Esophagus squamous epithelium (tissue), 4 donors: ENCODE data around the gene STK11.

Source experiments
- CTCF ChIP-seq, 6 experiments: fragments of 450-650 bp in 4 of 6; fragments of 200-600 bp in 2 of 6; sonication (generic) in 2 of 6; IDR thresholded peaks; one replicate each; pipeline ENCODE4 v1.5.1; 2016 to 2019; ENCODE audit warnings: antibody characterized with exemption in 6 of 6, mild to moderate bottlenecking in 4 of 6, moderate library complexity in 4 of 6
- POLR2A ChIP-seq, 4 donors: fragments of 450-650 bp; IDR thresholded peaks; one replicate each; pipeline ENCODE4 v1.6.1; 2017; ENCODE audit warnings: antibody characterized with exemption in 4 of 4, mild to moderate bottlenecking in 4 of 4, moderate library complexity in 3 of 4

GRCh38 chr19:1273263-1274041, 67.9 kb downstream of the STK11 start:
- no peak for TF ChIP-seq CTCF (IDR thresholded peaks at IDR 0.05)
- TF ChIP-seq POLR2A (IDR thresholded peaks at IDR 0.05) = no peak
